NCI-H2171 treated with DMSO at 0.1 percent for 48 hours (cell line): Measurements from ENCODE around the gene FADS2.
A peak's percentile ranks its signal among the peaks of the same experiment; 100 is the strongest.

Experiments
- DNase-seq: peaks from one replicate; lab custom pipeline; 2025; lab: John Stamatoyannopoulos, UW

FADS2 gene

DNA sequence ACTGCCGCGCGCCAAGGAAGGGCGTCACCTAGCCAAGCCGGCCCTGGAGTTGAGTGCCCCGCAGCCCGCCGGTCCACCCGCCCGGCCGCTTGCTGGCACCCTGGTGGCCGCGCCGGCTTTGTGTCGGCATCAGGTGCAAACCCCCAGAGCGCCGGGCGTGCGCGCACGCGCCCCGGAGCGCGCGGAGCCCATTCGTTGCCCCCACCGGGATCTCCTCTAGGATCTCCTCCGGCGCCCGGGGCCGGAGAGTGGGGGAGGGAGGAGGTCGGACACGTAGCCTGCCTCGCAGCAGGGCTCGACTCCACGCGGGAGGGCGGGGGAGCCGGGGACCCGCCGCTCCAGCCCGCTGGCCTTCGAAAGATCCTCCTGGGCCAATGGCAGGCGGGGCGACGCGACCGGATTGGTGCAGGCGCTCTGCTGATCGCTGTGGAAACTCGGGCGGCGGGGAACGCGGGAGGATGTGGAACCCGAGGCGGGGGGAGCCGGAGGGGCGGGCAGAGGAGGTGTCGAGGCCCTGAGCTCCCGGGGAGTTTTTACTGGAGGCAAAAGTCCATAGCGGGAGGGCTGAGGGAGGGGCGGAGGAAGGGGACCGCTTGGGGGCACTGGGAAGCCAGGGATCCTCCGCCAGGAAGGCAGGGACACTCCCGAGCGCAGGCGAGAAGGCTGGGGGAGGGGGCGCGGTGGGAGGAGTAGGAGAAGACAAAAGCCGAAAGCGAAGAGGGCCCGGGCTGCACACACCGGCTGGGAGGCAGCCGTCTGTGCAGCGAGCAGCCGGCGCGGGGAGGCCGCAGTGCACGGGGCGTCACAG is at the start of gene FADS2:
TSS of gene FADS2 (plus strand) at position 730 of the 808 bp plus-strand sequence. CDS start 91 bp downstream, outside the sequence.
- peak; percentile 96 for DNase-seq

DNA sequence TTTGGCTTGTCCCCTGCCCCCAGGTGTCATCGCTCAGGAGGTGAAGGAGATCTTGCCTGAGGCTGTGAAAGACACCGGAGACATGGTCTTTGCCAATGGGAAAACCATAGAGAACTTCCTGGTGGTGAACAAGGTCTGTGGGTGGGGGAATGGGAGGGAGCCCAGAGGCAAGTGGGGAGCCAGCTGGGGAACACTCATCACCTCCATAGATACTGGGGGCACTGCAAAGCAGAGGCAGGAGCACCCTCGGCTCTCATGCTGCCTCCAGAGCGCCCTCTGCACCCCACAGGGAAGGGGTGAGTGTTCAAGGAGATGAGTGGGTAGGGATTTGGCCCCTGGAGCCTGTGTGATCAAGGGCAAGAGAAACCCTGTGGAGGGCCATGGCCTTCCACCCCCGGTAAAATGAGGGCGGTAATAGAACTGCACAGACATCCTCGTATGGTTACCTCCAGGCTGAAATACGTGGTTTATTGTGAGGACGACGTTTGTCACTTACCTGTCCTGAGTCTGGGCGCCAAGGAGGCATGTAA is 49.7 kb upstream of the FADS2 start:
- no peak for DNase-seq

GRCh38 chr11:61778920-61779650 is 49.0 kb upstream of the FADS2 start:
- no peak for DNase-seq

DNA sequence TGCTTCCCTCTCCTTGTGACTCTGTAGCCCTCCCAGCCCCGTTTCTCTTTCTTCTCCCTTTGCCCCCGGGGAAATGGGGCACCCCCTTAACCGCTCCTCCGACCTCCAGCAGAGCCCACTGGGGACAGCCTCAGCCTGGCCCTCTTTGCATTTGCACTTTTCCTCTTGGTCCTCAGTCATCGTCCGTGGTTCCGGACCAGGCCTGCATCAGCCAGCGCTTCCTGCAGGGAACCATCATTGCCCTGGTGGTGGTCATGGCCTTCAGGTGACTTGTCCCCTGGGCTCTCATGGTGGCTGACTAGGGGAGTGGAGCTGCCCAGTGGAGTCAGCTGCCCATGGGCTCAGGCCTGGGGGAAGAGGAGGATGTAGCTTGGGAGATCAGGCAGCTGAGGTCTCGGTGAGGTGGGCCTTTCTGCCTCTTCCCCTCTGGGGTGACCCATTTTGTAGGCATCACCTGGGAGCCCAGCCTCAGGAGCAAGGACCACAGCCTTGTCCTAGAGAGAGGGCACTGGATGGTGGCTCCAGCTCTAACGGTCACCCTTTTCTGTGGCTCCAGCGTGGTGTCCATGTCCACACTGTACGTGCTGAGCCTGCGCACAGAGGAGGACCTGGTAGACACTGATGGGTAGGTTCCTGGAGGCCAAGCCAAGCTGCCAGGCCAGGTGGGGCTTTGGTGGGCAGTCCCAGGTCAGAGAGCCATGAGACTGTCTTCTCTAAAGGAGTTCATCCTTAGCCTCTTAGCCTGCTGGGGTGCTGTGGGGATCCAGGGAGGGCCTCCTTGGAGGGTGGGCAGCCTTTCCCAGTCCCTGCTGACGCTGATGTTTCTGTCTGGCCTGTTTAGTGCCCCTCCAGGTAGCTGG is 48.2 kb upstream of the FADS2 start:
- no peak for DNase-seq

- DNase-seq, result no peak
Measured at GRCh38 chr11:61780581-61781162, 47.4 kb upstream of the FADS2 start.

DNA sequence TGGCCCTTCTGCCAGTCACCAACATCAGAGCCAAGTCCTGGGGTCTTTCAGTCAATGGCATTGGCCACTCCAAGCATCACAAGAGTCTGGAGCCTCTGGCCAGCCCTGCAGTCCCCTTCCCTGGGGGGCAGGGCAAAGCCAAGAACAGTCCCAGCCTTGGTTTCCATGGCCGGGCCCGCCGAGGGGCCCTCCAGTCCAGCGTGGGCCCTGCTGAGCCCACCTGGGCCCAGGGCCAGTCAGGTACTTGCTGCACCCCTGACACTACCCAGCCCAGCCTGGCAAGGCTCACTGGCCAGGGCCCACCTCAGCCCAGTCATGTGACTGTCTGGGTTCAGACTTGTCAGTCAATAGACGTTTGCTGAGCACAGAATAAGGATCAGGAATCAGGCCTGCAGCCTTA is 46.5 kb upstream of the FADS2 start:
- no peak for DNase-seq

- DNase-seq, result no peak
Measured at GRCh38 chr11:61782299-61782698, 45.8 kb upstream of the FADS2 start.

GRCh38 chr11:61782841-61783240 is 45.3 kb upstream of the FADS2 start:
- DNase-seq, result no peak

- no peak for DNase-seq
Measured at GRCh38 chr11:61783717-61784505, 44.2 kb upstream of the FADS2 start.

GRCh38 chr11:61784506-61784805 is 43.6 kb upstream of the FADS2 start:
- DNase-seq, result no peak

DNA sequence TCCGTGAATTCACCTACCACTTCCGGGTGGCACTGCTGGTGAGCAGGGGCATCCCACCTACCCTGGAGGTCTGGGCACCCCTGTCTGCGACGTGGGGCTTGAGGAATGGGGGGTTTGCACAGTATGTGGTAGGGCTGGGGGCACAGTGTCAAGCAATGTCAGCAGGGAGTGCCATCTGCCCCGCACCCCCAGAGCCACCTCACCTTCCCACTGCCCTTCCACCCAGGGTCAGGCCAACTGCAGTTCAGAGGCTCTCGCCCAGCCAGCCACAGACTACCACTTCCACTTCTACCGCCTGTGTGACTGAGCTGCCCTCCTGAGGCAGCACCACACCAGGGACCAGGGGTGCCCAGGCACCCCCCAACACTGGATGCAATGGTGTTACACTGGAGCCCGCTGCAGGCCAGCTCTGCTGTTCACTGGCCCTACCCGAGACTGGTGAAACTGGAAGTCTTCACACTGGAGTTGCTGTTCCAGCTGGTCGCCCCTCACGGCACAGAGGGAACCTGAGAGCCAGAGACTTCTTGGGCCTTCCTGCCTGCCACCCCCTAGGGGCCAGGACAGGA is 42.2 kb upstream of the FADS2 start:
- DNase-seq, result no peak

GRCh38 chr11:61787928-61788491 is 40.1 kb upstream of the FADS2 start:
- no peak for DNase-seq

DNA sequence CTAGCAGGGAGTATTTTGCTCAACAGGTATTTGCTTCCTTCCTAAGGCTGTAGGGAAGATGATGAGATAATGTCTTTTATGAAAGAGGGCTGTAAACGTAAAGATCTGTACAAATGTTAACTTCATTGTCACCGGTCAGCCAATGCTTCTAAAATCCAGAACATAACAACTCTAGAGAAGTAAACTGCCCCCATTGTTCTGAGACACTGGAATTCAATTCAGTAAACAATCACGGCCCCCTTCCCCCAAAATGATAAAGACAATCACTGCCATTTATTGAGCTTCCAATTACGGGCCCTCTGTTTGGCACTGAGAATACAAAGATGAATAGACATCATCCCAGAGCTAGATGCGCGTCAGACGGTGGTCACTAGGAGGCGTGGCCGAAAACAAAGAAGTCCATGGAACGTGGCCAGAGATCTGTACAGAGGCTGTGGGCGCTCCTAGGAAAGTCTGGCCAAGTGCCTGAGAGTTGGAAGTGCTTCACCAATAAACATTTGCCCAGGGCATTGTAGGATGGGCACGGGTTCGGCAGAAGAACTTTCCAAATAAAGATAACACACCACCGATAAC is 36.3 kb upstream of the FADS2 start:
- peak; percentile 51 for DNase-seq

GRCh38 chr11:61792310-61793082 is 35.6 kb upstream of the FADS2 start, which contains the start of the genes FEN1 and TMEM258:
FEN1 (plus strand) TSS chr11:61792911; CDS start chr11:61795362, 2,451 bp downstream.
TMEM258 (minus strand) TSS chr11:61792599; CDS start chr11:61792558, 41 bp downstream.
- DNase-seq, result peak; percentile 98

DNA sequence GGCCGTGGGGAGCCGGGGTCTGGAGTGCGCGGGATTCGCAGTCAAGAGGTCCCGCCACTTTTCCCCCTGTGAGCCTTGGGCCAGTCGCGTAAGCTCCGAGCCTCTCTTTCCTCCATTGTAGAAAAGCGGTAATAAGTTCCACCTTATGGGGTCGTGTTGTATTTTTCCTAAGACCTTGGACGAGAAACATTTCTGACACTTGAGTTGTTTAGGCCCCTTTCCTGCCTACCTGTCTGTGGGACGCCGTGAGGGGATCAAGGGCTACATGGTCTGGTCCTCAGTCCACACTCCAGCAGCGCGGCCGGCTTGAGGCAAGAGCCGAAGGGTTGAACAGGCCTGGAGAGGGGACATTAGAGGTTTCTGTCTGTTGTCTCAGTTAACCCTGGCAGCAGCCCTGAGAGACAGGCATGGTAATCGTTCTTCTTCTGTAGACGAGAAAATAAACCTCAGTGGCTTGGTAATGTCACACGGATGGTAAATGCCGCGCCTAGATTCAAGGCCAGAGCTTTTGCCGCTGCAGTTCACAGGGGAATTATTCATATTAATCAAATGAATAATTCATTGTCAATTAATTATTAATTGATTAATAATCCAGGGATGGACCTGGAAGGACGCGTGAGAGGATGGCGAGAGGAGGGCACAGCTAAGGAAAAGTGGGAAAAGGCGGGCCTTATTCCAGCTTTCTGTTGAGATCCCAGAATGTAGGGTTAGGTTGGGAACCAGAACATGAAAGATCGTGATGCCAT is 34.8 kb upstream of the FADS2 start:
- DNase-seq, result peak; percentile 66

GRCh38 chr11:61793829-61794204 is 34.3 kb upstream of the FADS2 start:
- DNase-seq, result no peak

DNA sequence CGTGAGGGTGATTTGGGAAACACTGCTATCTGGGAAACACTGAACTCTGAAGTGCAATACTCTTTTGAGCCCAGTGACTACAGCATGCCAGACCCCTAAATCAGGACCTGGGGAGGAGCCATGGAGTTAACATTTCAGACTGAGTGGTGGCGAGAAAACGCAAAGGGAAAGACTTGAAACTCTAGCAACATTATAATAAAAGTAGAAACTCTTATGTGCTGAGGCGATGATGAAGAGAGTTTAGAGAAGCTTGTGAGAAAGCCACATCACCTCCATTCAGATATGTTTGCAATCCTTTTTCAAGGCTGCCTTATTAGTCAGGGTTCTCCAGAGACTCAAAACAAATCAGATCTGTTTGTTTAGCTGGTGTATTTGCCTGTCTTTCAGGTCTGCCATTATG is 33.5 kb upstream of the FADS2 start:
- no peak for DNase-seq

- no peak for DNase-seq
Measured at GRCh38 chr11:61795459-61795858, 32.6 kb upstream of the FADS2 start.
